Measurements from ENCODE around the gene CCDC171.

Gene CCDC171

DNA sequence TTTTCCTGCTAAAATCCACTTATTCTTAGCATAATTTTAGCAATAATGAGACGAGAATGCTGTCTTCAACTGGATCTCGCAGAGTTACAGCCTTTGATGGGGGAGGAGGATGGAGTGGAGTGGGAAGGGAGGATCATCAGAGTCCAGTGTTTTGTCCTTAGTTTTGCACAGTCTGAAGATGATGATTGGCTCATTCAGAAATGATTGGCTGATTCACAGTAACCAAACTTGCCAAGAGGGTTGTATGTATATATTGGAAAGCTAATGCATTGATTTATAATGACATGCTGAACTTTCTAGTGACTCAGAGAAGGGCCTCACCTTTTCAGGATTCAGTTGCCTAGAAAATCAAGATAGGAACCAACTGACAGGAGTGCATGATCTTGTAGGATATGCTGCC lies 448.0 kb downstream of the CCDC171 start:
- no peak for DNase-seq
- TF ChIP-seq, protein P1, sequence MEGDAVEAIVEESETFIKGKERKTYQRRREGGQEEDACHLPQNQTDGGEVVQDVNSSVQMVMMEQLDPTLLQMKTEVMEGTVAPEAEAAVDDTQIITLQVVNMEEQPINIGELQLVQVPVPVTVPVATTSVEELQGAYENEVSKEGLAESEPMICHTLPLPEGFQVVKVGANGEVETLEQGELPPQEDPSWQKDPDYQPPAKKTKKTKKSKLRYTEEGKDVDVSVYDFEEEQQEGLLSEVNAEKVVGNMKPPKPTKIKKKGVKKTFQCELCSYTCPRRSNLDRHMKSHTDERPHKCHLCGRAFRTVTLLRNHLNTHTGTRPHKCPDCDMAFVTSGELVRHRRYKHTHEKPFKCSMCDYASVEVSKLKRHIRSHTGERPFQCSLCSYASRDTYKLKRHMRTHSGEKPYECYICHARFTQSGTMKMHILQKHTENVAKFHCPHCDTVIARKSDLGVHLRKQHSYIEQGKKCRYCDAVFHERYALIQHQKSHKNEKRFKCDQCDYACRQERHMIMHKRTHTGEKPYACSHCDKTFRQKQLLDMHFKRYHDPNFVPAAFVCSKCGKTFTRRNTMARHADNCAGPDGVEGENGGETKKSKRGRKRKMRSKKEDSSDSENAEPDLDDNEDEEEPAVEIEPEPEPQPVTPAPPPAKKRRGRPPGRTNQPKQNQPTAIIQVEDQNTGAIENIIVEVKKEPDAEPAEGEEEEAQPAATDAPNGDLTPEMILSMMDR (IDR thresholded peaks at IDR 0.05; ENCODE audit: low read depth, low read length, missing control alignments), result no peak
- H3K4me3 ChIP-seq (ENCODE audit: low read depth, low read length), result no peak overlapping the region
- no peaks in the 10 kb centered on the region for H3K36me3 ChIP-seq (replicated peaks)
- peak overlapping the region; percentile 97 for H3K27ac ChIP-seq
- in situ Hi-C loops (cut with HindIII; ENCODE audit: low pct_ligation_motif_present, low sequenced_read_pairs), result no loop called here
- H3K27me3 ChIP-seq (replicated peaks), result no peaks in the 10 kb centered on the region

DNA sequence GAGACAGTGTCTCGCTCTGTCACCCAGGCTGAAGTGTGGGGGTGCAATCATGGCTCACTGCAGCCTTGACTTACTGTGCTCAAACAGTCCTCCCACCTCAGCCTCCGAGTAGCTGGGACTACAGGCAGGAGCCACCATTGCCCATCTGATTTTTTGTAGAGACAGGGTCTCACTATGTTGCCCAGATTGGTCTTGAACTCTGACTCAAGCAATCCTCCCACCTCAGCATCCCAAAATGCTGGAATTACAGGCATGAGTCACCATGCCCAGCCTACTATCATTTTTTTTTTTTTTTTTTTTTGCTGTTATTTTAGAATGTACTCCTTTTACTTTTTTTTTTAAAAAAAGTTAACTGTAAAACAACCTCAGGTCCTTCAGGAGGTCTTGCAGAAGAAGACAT lies 449.0 kb downstream of the CCDC171 start:
- TF ChIP-seq, protein P1 (IDR thresholded peaks at IDR 0.05; ENCODE audit: low read depth, low read length, missing control alignments), result no peak
- in situ Hi-C loops (cut with HindIII; ENCODE audit: low pct_ligation_motif_present, low sequenced_read_pairs), result no loop called here
- peak overlapping the region; percentile 97 for H3K27ac ChIP-seq
- H3K4me3 ChIP-seq (ENCODE audit: low read depth, low read length), result no peak overlapping the region
- H3K36me3 ChIP-seq (replicated peaks), result no peaks in the 10 kb centered on the region
- H3K27me3 ChIP-seq (replicated peaks), result no peaks in the 10 kb centered on the region
- DNase-seq, result peak; percentile 33

DNA sequence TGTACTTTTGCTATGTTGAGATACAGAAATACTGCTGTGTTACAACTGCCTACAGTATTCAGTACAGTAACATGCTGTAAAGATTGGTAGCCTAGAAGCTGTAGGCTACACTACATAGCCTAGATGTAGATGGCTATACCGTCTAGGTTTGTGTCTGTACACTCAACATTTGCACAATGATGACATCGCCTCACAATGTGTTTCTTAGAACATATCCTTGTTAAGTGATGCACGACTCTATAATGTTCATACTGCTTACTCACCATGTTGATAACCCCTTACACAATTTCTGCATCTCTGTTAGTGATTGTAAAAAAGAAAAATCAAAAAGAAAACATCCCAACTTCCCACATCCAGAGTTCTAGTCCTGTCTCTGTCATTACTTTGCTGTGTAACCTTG lies 450.0 kb downstream of the CCDC171 start:
- in situ Hi-C loops (cut with HindIII; ENCODE audit: low pct_ligation_motif_present, low sequenced_read_pairs), result no loop called here
- TF ChIP-seq, protein P1 (IDR thresholded peaks at IDR 0.05; ENCODE audit: low read depth, low read length, missing control alignments), result no peak
- no peaks in the 10 kb centered on the region for H3K27me3 ChIP-seq (replicated peaks)
- no peaks in the 10 kb centered on the region for H3K36me3 ChIP-seq (replicated peaks)
- DNase-seq, result peak; percentile 69
- no peak overlapping the region for H3K4me3 ChIP-seq (ENCODE audit: low read depth, low read length)
- H3K27ac ChIP-seq, result peak overlapping the region; percentile 97

DNA sequence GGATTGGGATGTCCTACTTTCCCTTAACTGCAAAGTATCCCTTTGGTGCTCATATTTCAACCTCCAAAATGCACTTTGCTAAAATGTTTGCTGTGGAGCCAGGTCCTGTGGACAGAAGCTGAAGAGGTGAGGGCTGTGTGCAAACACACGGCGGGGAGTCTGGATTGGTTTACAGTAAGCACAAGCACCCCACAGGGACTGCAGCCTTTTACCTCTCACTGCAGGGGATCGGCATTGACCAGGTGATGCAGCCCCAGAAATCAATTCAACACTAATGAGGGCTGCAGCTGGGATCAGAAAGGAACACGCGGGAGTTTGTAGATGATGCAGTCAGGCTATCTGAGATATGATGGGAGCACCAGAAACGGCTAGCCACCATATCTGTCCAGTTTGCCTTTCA lies 450.9 kb downstream of the CCDC171 start:
- Histone ChIP-seq H3K36me3 (replicated peaks) (no peaks in the 10 kb centered on the region), H3K4me3 (ENCODE audit: low read depth, low read length) (no peak overlapping the region), H3K27ac (no peak overlapping the region), H3K27me3 (replicated peaks) (no peaks in the 10 kb centered on the region)
- no peak for DNase-seq
- TF ChIP-seq, protein P1 (IDR thresholded peaks at IDR 0.05; ENCODE audit: low read depth, low read length, missing control alignments), result no peak
- in situ Hi-C loops (cut with HindIII; ENCODE audit: low pct_ligation_motif_present, low sequenced_read_pairs), result no loop called here

DNA sequence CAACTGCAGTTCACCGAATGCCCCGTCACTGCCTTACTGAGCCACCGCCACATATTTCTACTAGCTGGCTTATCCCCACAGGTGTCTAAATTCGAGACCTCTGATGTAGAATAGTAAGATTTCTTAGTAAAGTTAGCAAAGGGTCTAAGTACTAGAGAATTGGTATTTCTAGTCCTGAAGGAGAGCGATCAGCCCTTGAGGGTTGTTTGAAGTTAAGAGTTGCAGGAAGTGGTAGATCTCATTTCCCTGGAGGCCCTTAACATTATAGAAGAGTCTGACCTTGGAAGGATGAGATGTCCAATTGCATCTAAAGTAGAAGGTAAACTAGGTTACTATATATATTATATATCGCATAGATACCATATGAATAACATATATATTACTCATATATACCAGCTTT lies 451.8 kb downstream of the CCDC171 start:
- TF ChIP-seq, protein P1 (IDR thresholded peaks at IDR 0.05; ENCODE audit: low read depth, low read length, missing control alignments), result no peak
- in situ Hi-C loops (cut with HindIII; ENCODE audit: low pct_ligation_motif_present, low sequenced_read_pairs), result no loop called here
- Histone ChIP-seq H3K4me3 (ENCODE audit: low read depth, low read length) (no peak overlapping the region), H3K36me3 (replicated peaks) (no peaks in the 10 kb centered on the region), H3K27me3 (replicated peaks) (no peaks in the 10 kb centered on the region), H3K27ac (no peak overlapping the region)
- no peak for DNase-seq

DNA sequence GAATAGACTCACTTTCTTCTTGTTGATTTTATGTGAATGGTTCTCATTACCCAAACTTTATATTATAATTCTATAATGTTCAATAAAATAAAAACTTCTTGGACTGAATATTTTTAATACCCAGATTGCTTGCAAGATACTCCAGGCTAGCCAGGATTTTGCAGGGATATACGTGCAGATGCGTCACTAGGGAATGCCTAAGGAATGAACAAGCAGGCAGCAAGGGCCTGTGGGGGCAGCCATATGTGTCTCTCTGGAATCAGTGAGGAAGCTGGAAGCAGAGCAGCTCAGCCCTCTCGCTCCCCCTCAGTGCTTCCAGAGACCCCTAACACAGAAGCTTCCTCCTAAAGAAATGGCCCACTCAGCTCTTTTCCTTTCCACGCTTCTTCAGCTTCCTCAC lies 457.4 kb downstream of the CCDC171 start:
- Histone ChIP-seq H3K27me3 (replicated peaks) (no peaks in the 10 kb centered on the region), H3K27ac (peak overlapping the region; percentile 41), H3K4me3 (ENCODE audit: low read depth, low read length) (no peak overlapping the region), H3K36me3 (replicated peaks) (no peaks in the 10 kb centered on the region)
- in situ Hi-C loops (cut with HindIII; ENCODE audit: low pct_ligation_motif_present, low sequenced_read_pairs), result no loop called here
- TF ChIP-seq, protein P1 (IDR thresholded peaks at IDR 0.05; ENCODE audit: low read depth, low read length, missing control alignments), result no peak
- peak; percentile 59 for DNase-seq

Measured in brain microvascular endothelial cell (primary cell).